ENCODE data around the gene SIRT4. TPM values are rescaled to one million over a fixed set of nuclear protein-coding genes. Genes with fewer than 3 reads are reported as not detected.

Gene SIRT4
- total RNA-seq, 1 experiment from 2014 or later = 2.1 TPM

GRCh38 chr12:120350576-120351350, 48.6 kb downstream of the SIRT4 start:
- Histone ChIP-seq H2AK5ac (ENCODE audit: insufficient read length, low read length) (no peak overlapping the region), H3K4me1 (ENCODE audit: insufficient read depth, low read length) (no peaks in the 10 kb centered on the region), H2BK15ac (ENCODE audit: low read depth, low read length) (no peak overlapping the region), H3T11ph (ENCODE audit: low read length) (no peak overlapping the region), H4K8ac (replicated peaks; ENCODE audit: insufficient read length, low read depth, low read length) (no peak overlapping the region), H3K27me3 (ENCODE audit: insufficient read depth, low read length) (no peaks in the 10 kb centered on the region), H2AFZ (ENCODE audit: low read length) (no peak overlapping the region), H4K5ac (ENCODE audit: insufficient read length, low read depth, low read length) (no peak overlapping the region), H3K14ac (ENCODE audit: insufficient read depth, low read length) (no peak overlapping the region), H3K18ac (ENCODE audit: insufficient read length, low read depth, low read length) (no peak overlapping the region), H3K4me2 (ENCODE audit: insufficient read depth, insufficient read length, low read length) (no peak overlapping the region), H2BK12ac (ENCODE audit: insufficient read length, low read depth, low read length) (no peak overlapping the region), H3K23ac (ENCODE audit: insufficient read length, low read depth, low read length) (no peak overlapping the region), H3K79me1 (ENCODE audit: insufficient read depth, low read depth, low read length, poor library complexity, severe bottlenecking) (no peaks in the 10 kb centered on the region), H2BK5ac (ENCODE audit: insufficient read length, low read length) (no peak overlapping the region), H2BK20ac (ENCODE audit: low read depth, low read length, poor library complexity, severe bottlenecking) (no peak overlapping the region), H3K23me2 (ENCODE audit: insufficient read length, low read depth, low read length, poor library complexity, severe bottlenecking) (no peaks in the 10 kb centered on the region), H3K9me3 (ENCODE audit: control insufficient read depth, low read depth, low read length) (no peaks in the 10 kb centered on the region), H4K20me1 (ENCODE audit: control insufficient read depth, insufficient read depth, insufficient read length) (no peaks in the 10 kb centered on the region), H3K79me2 (ENCODE audit: insufficient read depth, low read length) (no peaks in the 10 kb centered on the region), H4K91ac (ENCODE audit: insufficient read length, low read depth, low read length) (no peak overlapping the region), H3K27ac (ENCODE audit: insufficient read length, low read depth, low read length) (no peak overlapping the region), H2BK120ac (ENCODE audit: low read depth, low read length, poor library complexity, severe bottlenecking) (no peak overlapping the region), H3K56ac (ENCODE audit: insufficient read length, low read depth, low read length) (no peak overlapping the region), H3K9ac (ENCODE audit: extremely low read depth, insufficient read length, low read length) (no peak overlapping the region), H3K4ac (ENCODE audit: low read depth, low read length) (no peak overlapping the region)
- Mint-ChIP-seq H3K4me3 (no peak overlapping the region), H3K27me3 (ENCODE audit: low read depth) (no peaks in the 10 kb centered on the region), H3K4me1 (no peaks in the 10 kb centered on the region), H3K36me3 (ENCODE audit: insufficient read depth in 1 of 3, low read depth in 3 of 3) (peaks cover 24 to 80% (median 78%) of the 10 kb centered on the region in 3 experiments; a peak in 6 of 7 replicates), H3K9me3 (no peaks in the 10 kb centered on the region), H3K27ac (no peak overlapping the region)
- no CpG with 5 or more reads among the region's 19 CpGs for WGBS (ENCODE audit: extremely low coverage, insufficient read length, low lambda C conversion rate)
- no peak for TF ChIP-seq CTCF (conservative IDR thresholded peaks at IDR 0.05)
- no peak for DNase-seq

Data from H9 (cell line).